K562 (cell line): Measurements from ENCODE around the gene MEAK7. TPM values are rescaled to one million over a fixed set of nuclear protein-coding genes. Genes with fewer than 3 reads are reported as not detected.

Experiments used
- ARID2 ChIP-seq: fragments of 450-650 bp; IDR thresholded peaks from 2 replicates; pipeline ENCODE4 v1.6.1; 2017; ENCODE audit warnings: antibody characterized with exemption, mild to moderate bottlenecking
- ARNT ChIP-seq, 2 experiments: fragments of 450-650 bp; IDR thresholded peaks; 2 replicates each; pipeline ENCODE4 v1.6.1; 2016; ENCODE audit warnings: mild to moderate bottlenecking in 1 of 2
- CC2D1A ChIP-seq: fragments of 450-650 bp; IDR thresholded peaks from 2 replicates; pipeline ENCODE4 v1.6.1; 2017; ENCODE audit warnings: mild to moderate bottlenecking
- CREB1 ChIP-seq, 2 experiments: sonication (generic) in 1 of 2; formaldehyde crosslinking in 1 of 2; IDR thresholded peaks; 2 replicates each; pipeline versions ENCODE4 v1.6.1 to v1.8.0; 2012 to 2022; ENCODE audit warnings: inconsistent platforms in 1 of 2, mild to moderate bottlenecking in 1 of 2, missing genetic modification reagents in 1 of 2, moderate library complexity in 1 of 2
- CREM ChIP-seq: IDR thresholded peaks from 2 replicates; pipeline ENCODE4 v1.6.1; 2014; ENCODE audit warnings: antibody characterized with exemption, low read depth
- CXXC5 ChIP-seq: fragments of 250-450 bp; sonication (Bioruptor Pico); IDR thresholded peaks from 2 replicates; pipeline ENCODE4 v1.8.0; 2022; ENCODE audit warnings: inconsistent platforms, mild to moderate bottlenecking, moderate library complexity
- GTF2A2 ChIP-seq: IDR thresholded peaks from 2 replicates; pipeline ENCODE4 v1.6.1; 2016; ENCODE audit warnings: mild to moderate bottlenecking, missing genetic modification characterization, missing compliant biosample characterization
- HCFC1 ChIP-seq: IDR thresholded peaks from 2 replicates; pipeline ENCODE4 v1.6.1; 2012; ENCODE audit warnings: low read depth, low read length, improper control_type of control experiment
- HEY1 ChIP-seq: fragments of 250-450 bp; sonication (Bioruptor Pico); IDR thresholded peaks from 2 replicates; pipeline ENCODE4 v1.5.0; 2020; ENCODE audit warnings: mild to moderate bottlenecking, moderate library complexity, borderline replicate concordance
- JUN ChIP-seq, 2 experiments: sonication (generic) in 1 of 2; formaldehyde crosslinking in 1 of 2; IDR thresholded peaks; 2 replicates each; pipeline versions ENCODE4 v1.6.1 to v1.8.0; 2012 to 2022; ENCODE audit warnings: borderline replicate concordance in 2 of 2, mild to moderate bottlenecking in 2 of 2, improper control_type of control experiment in 1 of 2, low read depth in 1 of 2, low read length in 1 of 2, missing genetic modification reagents in 1 of 2
- JUND ChIP-seq, 2 experiments: IDR thresholded peaks; 2 replicates in 1 of 2; 3 replicates in 1 of 2; pipeline ENCODE4 v1.6.1; 2011; ENCODE audit warnings: borderline replicate concordance in 2 of 2, low read depth in 2 of 2, low read length in 2 of 2, improper control_type of control experiment in 1 of 2, missing biosample characterization in 1 of 2, missing genetic modification characterization in 1 of 2, missing genetic modification reagents in 1 of 2
- MYC ChIP-seq, 2 experiments: fragments of 250-450 bp in 1 of 2; sonication (Bioruptor Pico) in 1 of 2; IDR thresholded peaks; 2 replicates each; pipeline versions ENCODE4 v1.5.1 to v1.6.1; 2012 to 2021; ENCODE audit warnings: low read depth in 2 of 2, borderline replicate concordance in 1 of 2, improper control_type of control experiment in 1 of 2, low read length in 1 of 2, mild to moderate bottlenecking in 1 of 2, moderate library complexity in 1 of 2
- NFE2 ChIP-seq: IDR thresholded peaks from 2 replicates; pipeline ENCODE4 v1.6.1; 2014; ENCODE audit warnings: antibody characterized with exemption, low read depth
- RB1 ChIP-seq: fragments of 450-650 bp; IDR thresholded peaks from 2 replicates; pipeline ENCODE4 v1.6.1; 2017; ENCODE audit warnings: low read depth, mild to moderate bottlenecking
- RCOR1 ChIP-seq, 2 experiments: IDR thresholded peaks; 2 replicates each; pipeline ENCODE4 v1.6.1; 2012; ENCODE audit warnings: low read depth in 2 of 2, low read length in 2 of 2, borderline replicate concordance in 1 of 2, improper control_type of control experiment in 1 of 2
- SMC3 ChIP-seq: conservative IDR thresholded peaks from 2 replicates; pipeline ENCODE4 v1.6.1; 2011; ENCODE audit warnings: low read depth, low read length, improper control_type of control experiment; ENCODE audit not compliant: insufficient read depth
- SPI1 ChIP-seq: IDR thresholded peaks from 2 replicates; pipeline ENCODE4 v1.6.1; 2011; ENCODE audit warnings: low read depth, low read length, control low read depth, borderline replicate concordance
- ZNF175 ChIP-seq: fragments of 200-800 bp; sonication (Bioruptor generic); IDR thresholded peaks from 2 replicates; pipeline ENCODE4 v1.6.1; 2016; ENCODE audit warnings: low read depth, mild to moderate bottlenecking, missing genetic modification characterization, missing compliant biosample characterization
- polyA plus RNA-seq, 8 experiments: library from polyadenylated mRNA; depleted of rRNA in 4 of 8; stranded (reverse) in 5 of 8; unstranded in 3 of 8; fragments of >200 nt; fragmentation: Nextera tagmentation in 2 of 8; fragmentation: Illumina TruSeq in 1 of 8; extraction: Ambion mirVana in 2 of 8; extraction: Trizol in 1 of 8; gene quantifications; 2 replicates each; pipeline versions ENCODE4 v1.2.1 to v1.2.3, GENCODE V29; 2011 to 2014; ENCODE audit warnings: inconsistent platforms in 1 of 8, missing spikeins in 1 of 8
- total RNA-seq, 7 experiments: library from RNA; depleted of rRNA in 6 of 7; stranded (reverse); fragments of >200 nt in 6 of 7; fragmentation: Illumina TruSeq in 2 of 7; extraction: Trizol in 2 of 7; gene quantifications; 2 replicates each; pipeline versions ENCODE4 v1.2.1 to v1.2.3, GENCODE V29; 2011 to 2021; ENCODE audit warnings: low replicate concordance in 1 of 7
- TF ChIP-seq, protein P1 (sequence below): fragments of 200-800 bp; sonication (Bioruptor generic); IDR thresholded peaks from 2 replicates; pipeline ENCODE4 v1.6.1; 2017; ENCODE audit warnings: missing genetic modification characterization, missing compliant biosample characterization
- TF ChIP-seq, protein P2 (sequence below): fragments of 250-450 bp; sonication (Bioruptor Pico); IDR thresholded peaks from 2 replicates; pipeline ENCODE4 v1.8.0; 2022; ENCODE audit warnings: inconsistent platforms
- TF ChIP-seq, protein P3 (sequence below): sonication (generic); formaldehyde crosslinking; IDR thresholded peaks from 2 replicates; pipeline ENCODE4 v1.8.1; 2023; ENCODE audit warnings: mild to moderate bottlenecking, missing genetic modification reagents

The MEAK7 gene
- total and polyA plus RNA-seq, 9 of the 15 experiments (the other 6 are each of a cell fraction or from before 2014, with no cell fraction given): 1.4 to 14.5 (median 6.3) TPM

GRCh38 chr16:84484579-84485254 is 19.7 kb downstream of the MEAK7 start (continued):
- TF ChIP-seq JUND (IDR thresholded peaks at IDR 0.05; ENCODE audit: borderline replicate concordance, low read depth, low read length): 0 out of 2 replicates have a peak, but pooled peaks have one; percentile 21
- TF ChIP-seq JUND (tag; IDR thresholded peaks at IDR 0.05; ENCODE audit: borderline replicate concordance, low read depth, low read length): no peak
- TF ChIP-seq SPI1: no peak
- 0 out of 4 replicates have a peak, but pooled peaks of 1 of the 2 experiments have one; percentile 31 for TF ChIP-seq RCOR1 (IDR thresholded peaks at IDR 0.05; ENCODE audit: borderline replicate concordance in 1 of 2, low read depth in 2 of 2, low read length in 2 of 2)
- TF ChIP-seq ZNF175 (CRISPR knock-in tag): no peak
- TF ChIP-seq, protein P1, sequence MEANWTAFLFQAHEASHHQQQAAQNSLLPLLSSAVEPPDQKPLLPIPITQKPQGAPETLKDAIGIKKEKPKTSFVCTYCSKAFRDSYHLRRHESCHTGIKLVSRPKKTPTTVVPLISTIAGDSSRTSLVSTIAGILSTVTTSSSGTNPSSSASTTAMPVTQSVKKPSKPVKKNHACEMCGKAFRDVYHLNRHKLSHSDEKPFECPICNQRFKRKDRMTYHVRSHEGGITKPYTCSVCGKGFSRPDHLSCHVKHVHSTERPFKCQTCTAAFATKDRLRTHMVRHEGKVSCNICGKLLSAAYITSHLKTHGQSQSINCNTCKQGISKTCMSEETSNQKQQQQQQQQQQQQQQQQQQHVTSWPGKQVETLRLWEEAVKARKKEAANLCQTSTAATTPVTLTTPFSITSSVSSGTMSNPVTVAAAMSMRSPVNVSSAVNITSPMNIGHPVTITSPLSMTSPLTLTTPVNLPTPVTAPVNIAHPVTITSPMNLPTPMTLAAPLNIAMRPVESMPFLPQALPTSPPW (CRISPR knock-in tag): no peak
- 0 out of 4 replicates have a peak, but pooled peaks of 1 of the 2 experiments have one; percentile 41 for TF ChIP-seq ARNT (IDR thresholded peaks at IDR 0.05)
- peak; percentile 96 for TF ChIP-seq SMC3
- TF ChIP-seq HCFC1: peak; percentile 14; the same call in 1 of the 2 replicates
- 0 out of 2 replicates have a peak, but pooled peaks have one; percentile 20 for TF ChIP-seq CXXC5
- no peak for TF ChIP-seq CREB1 (IDR thresholded peaks at IDR 0.05)
- peak; percentile 19; the same call in 1 of the 2 replicates for TF ChIP-seq CREB1 (CRISPR knock-in tag; IDR thresholded peaks at IDR 0.05)
- TF ChIP-seq JUN (IDR thresholded peaks at IDR 0.05; ENCODE audit: borderline replicate concordance, low read depth, low read length): no peak
- no peak for TF ChIP-seq JUN (CRISPR knock-in tag; IDR thresholded peaks at IDR 0.05; ENCODE audit: borderline replicate concordance)
- TF ChIP-seq GTF2A2 (tag): no peak
- TF ChIP-seq, protein P2, sequence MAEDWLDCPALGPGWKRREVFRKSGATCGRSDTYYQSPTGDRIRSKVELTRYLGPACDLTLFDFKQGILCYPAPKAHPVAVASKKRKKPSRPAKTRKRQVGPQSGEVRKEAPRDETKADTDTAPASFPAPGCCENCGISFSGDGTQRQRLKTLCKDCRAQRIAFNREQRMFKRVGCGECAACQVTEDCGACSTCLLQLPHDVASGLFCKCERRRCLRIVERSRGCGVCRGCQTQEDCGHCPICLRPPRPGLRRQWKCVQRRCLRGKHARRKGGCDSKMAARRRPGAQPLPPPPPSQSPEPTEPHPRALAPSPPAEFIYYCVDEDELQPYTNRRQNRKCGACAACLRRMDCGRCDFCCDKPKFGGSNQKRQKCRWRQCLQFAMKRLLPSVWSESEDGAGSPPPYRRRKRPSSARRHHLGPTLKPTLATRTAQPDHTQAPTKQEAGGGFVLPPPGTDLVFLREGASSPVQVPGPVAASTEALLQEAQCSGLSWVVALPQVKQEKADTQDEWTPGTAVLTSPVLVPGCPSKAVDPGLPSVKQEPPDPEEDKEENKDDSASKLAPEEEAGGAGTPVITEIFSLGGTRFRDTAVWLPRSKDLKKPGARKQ: peak; percentile 95
- peak; percentile 57; the same call in 1 of the 2 replicates for TF ChIP-seq ARID2
- TF ChIP-seq, protein P3, sequence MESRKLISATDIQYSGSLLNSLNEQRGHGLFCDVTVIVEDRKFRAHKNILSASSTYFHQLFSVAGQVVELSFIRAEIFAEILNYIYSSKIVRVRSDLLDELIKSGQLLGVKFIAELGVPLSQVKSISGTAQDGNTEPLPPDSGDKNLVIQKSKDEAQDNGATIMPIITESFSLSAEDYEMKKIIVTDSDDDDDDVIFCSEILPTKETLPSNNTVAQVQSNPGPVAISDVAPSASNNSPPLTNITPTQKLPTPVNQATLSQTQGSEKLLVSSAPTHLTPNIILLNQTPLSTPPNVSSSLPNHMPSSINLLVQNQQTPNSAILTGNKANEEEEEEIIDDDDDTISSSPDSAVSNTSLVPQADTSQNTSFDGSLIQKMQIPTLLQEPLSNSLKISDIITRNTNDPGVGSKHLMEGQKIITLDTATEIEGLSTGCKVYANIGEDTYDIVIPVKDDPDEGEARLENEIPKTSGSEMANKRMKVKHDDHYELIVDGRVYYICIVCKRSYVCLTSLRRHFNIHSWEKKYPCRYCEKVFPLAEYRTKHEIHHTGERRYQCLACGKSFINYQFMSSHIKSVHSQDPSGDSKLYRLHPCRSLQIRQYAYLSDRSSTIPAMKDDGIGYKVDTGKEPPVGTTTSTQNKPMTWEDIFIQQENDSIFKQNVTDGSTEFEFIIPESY (CRISPR knock-in tag): peak; percentile 40; the same call in 1 of the 2 replicates
- 0 out of 2 replicates have a peak, but pooled peaks have one; percentile 34 for TF ChIP-seq MYC (IDR thresholded peaks at IDR 0.05; ENCODE audit: low read depth, low read length)
- TF ChIP-seq MYC (CRISPR knock-in tag; IDR thresholded peaks at IDR 0.05; ENCODE audit: borderline replicate concordance, low read depth): no peak
- TF ChIP-seq RB1: no peak
- no peak for TF ChIP-seq HEY1 (CRISPR knock-in tag)
- TF ChIP-seq NFE2: no peak
- peak; percentile 75 for TF ChIP-seq CC2D1A
- TF ChIP-seq CREM: peak; percentile 68; the same call in 1 of the 2 replicates
